ENCODE measurements around the gene LNPEP. TPM values are rescaled to one million over a fixed set of nuclear protein-coding genes. Genes with fewer than 3 reads are reported as not detected.

LNPEP gene
- total RNA-seq, 1 experiment from 2014 or later, result 85.5 TPM

DNA sequence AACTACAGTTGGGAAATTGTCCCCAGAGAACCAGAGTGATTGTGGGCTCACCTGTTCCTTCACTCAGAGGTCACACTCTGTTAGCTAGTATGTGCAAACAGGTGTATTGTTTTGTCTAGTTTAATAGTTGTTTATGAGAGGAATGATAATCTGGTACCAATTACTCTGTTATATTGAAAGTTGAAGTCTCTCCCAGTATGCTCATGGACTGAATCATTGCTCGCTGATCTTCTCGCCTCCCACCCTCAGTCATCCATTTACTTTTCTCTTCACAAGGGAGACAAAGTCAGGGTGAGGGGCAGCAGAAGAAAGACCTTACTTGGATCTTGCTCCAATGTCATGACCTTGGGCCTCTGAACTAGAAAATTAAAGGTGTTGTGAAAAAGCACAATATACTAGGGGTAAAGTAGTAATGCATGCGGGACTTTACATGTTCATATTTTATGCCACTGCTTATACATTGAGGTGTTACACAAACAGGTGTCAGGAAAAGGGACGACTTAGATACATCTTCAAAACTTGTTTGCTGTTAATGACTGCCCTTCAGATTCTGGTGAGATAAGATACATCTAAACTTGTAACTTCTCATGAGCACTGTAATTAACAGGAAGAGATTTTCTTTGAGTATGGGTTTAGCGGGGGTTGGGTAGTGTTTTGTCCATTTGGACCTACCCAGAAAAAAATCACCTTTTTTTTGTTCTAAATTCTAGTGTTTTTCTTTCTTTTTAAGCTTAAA, 36.9 kb downstream of the LNPEP start:
- Mint-ChIP-seq H3K4me3 (ENCODE audit: low read depth, unreplicated experiment) (no peak overlapping the region), H3K27ac (ENCODE audit: unreplicated experiment) (no peak overlapping the region), H3K9me3 (ENCODE audit: low read depth, unreplicated experiment) (no peaks in the 10 kb centered on the region), H3K36me3 (ENCODE audit: insufficient read depth, unreplicated experiment) (no peaks in the 10 kb centered on the region), H3K27me3 (ENCODE audit: unreplicated experiment) (no peaks in the 10 kb centered on the region), H3K4me1 (ENCODE audit: low read depth, unreplicated experiment) (peaks cover 12% of the 10 kb centered on the region)
- no peak for DNase-seq
- BruUV-seq (replicated peaks), result no TSS peak
- intact Hi-C loops (cut with micrococcal nuclease; ENCODE audit: unreplicated experiment), result no loop called here
- TF ChIP-seq, protein P1, sequence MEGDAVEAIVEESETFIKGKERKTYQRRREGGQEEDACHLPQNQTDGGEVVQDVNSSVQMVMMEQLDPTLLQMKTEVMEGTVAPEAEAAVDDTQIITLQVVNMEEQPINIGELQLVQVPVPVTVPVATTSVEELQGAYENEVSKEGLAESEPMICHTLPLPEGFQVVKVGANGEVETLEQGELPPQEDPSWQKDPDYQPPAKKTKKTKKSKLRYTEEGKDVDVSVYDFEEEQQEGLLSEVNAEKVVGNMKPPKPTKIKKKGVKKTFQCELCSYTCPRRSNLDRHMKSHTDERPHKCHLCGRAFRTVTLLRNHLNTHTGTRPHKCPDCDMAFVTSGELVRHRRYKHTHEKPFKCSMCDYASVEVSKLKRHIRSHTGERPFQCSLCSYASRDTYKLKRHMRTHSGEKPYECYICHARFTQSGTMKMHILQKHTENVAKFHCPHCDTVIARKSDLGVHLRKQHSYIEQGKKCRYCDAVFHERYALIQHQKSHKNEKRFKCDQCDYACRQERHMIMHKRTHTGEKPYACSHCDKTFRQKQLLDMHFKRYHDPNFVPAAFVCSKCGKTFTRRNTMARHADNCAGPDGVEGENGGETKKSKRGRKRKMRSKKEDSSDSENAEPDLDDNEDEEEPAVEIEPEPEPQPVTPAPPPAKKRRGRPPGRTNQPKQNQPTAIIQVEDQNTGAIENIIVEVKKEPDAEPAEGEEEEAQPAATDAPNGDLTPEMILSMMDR (IDR thresholded peaks at IDR 0.05; ENCODE audit: unreplicated experiment), result no peak
- CTCF ChIA-PET, result no interaction called here

- Mint-ChIP-seq H3K4me1 (ENCODE audit: low read depth, unreplicated experiment) (peaks cover 2% of the 10 kb centered on the region), H3K27me3 (ENCODE audit: unreplicated experiment) (no peaks in the 10 kb centered on the region), H3K4me3 (ENCODE audit: low read depth, unreplicated experiment) (no peak overlapping the region), H3K36me3 (ENCODE audit: insufficient read depth, unreplicated experiment) (no peaks in the 10 kb centered on the region), H3K27ac (ENCODE audit: unreplicated experiment) (no peak overlapping the region), H3K9me3 (ENCODE audit: low read depth, unreplicated experiment) (no peaks in the 10 kb centered on the region)
- TF ChIP-seq, protein P1 (IDR thresholded peaks at IDR 0.05; ENCODE audit: unreplicated experiment), result no peak
- CTCF ChIA-PET, result no interaction called here
- DNase-seq, result no peak
- intact Hi-C loops (cut with micrococcal nuclease; ENCODE audit: unreplicated experiment), result no loop called here
- no TSS peak for BruUV-seq (replicated peaks)
Measured at GRCh38 chr5:96973532-96974401, 37.9 kb downstream of the LNPEP start.

DNA sequence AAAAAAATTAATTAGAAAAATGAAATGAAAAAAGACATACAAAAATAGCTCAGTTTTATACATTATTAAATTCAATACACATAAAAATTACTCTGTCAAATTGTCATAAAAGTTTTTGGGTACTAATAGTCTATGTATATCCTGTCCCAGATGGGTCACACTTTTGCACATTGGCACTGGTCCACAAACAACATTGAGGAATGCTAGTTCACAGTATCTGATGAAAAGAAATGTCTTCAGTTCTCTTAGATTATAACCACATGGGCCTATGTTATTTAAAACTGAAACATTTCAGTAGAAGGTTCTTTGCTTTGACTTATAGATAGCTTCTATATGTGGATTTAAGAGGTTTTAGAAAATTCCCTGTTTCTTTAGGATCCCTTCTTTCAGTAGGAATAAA, 39.8 kb downstream of the LNPEP start:
- H3K27me3 Mint-ChIP-seq (ENCODE audit: unreplicated experiment), result no peaks in the 10 kb centered on the region
- no peaks in the 10 kb centered on the region for H3K9me3 Mint-ChIP-seq (ENCODE audit: low read depth, unreplicated experiment)
- H3K27ac Mint-ChIP-seq (ENCODE audit: unreplicated experiment), result no peak overlapping the region
- intact Hi-C loops (cut with micrococcal nuclease; ENCODE audit: unreplicated experiment), result no loop called here
- no peaks in the 10 kb centered on the region for H3K36me3 Mint-ChIP-seq (ENCODE audit: insufficient read depth, unreplicated experiment)
- no peak overlapping the region for H3K4me3 Mint-ChIP-seq (ENCODE audit: low read depth, unreplicated experiment)
- TF ChIP-seq, protein P1 (IDR thresholded peaks at IDR 0.05; ENCODE audit: unreplicated experiment), result no peak
- no peaks in the 10 kb centered on the region for H3K4me1 Mint-ChIP-seq (ENCODE audit: low read depth, unreplicated experiment)
- CTCF ChIA-PET, result no interaction called here
- no TSS peak for BruUV-seq (replicated peaks)
- DNase-seq, result no peak

GRCh38 chr5:96977228-96977627, 41.3 kb downstream of the LNPEP start:
- Mint-ChIP-seq H3K27ac (ENCODE audit: unreplicated experiment) (no peak overlapping the region), H3K4me3 (ENCODE audit: low read depth, unreplicated experiment) (no peak overlapping the region), H3K36me3 (ENCODE audit: insufficient read depth, unreplicated experiment) (peaks cover 8% of the 10 kb centered on the region), H3K9me3 (ENCODE audit: low read depth, unreplicated experiment) (no peaks in the 10 kb centered on the region), H3K27me3 (ENCODE audit: unreplicated experiment) (no peaks in the 10 kb centered on the region), H3K4me1 (ENCODE audit: low read depth, unreplicated experiment) (no peaks in the 10 kb centered on the region)
- DNase-seq, result no peak
- TF ChIP-seq, protein P1 (IDR thresholded peaks at IDR 0.05; ENCODE audit: unreplicated experiment), result no peak
- BruUV-seq (replicated peaks), result no TSS peak
- CTCF ChIA-PET, result no interaction called here
- intact Hi-C loops (cut with micrococcal nuclease; ENCODE audit: unreplicated experiment), result no loop called here
